ENCODE data around the gene RBMXL2.

Gene RBMXL2

DNA sequence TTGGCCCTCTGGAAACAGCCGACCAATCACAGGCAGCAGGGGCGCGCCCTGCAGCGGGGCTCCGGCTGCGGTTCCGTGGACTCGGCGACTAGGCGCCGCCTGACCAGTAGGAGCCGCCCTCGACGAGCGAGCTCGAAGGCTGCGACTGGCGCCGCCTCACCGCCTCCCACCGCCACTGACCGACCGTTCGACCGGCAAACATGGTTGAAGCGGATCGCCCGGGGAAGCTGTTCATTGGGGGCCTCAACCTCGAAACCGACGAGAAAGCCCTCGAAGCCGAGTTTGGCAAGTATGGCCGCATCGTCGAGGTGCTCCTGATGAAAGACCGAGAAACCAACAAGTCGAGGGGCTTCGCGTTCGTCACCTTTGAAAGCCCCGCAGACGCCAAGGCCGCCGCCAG is at the start of gene RBMXL2:
TSS of gene RBMXL2 (plus strand) at position 78 of the 400 bp plus-strand sequence. CDS start at position 201, 123 bp downstream.
- no peak for DNase-seq (ENCODE audit: low spot score)

DNA sequence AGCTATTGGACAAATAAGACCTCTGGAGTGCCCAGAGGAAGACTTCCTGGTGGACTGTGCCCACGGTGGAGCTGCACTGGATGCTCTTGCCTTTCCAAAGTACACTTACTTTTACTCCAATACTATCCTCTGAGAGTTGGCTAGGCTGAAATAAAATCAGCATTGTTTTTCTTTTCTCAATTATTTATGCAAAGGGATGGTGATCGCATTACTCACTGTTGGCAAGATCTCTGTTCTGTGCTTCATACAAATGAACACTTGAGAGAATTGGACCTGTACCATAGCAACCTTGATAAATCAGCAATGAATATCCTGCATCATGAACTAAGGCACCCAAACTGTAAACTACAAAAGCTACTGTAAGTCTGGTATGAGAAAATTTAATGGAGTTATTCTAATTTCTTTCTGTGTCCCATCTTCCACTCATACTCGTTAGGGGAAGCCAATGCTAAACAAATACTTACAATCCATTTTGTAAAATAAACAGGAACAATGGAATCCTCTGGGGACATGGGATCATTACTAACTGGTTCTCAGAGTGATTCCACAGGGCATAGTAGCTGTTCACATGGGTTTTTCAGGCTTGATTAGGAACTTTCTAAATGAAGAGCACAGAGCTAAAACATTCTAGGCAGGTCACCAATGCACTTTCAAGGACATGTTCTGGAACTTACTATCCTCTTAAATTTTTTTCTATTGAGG is 42.2 kb upstream of the RBMXL2 start:
- no peak for DNase-seq (ENCODE audit: low spot score)

DNA sequence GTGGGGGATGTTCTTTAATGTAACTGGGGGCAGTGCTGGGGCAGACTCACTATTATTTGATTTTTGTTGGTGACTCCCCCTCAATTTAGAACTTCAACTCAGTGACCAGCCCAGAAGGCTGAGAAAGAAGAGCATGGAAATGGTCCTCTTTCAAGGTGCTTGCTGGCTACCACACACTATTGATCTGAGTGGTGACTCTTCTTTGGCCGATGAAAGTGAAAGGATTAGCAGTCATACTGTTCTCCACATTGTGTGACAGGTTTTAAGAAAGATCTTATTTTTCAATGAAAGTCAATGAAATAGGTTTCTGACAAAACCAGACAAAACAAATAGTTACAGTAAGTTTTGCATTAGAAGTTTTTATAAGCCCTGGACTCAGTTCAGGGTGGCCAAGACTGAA is 38.6 kb upstream of the RBMXL2 start:
- no peak for DNase-seq (ENCODE audit: low spot score)

DNA sequence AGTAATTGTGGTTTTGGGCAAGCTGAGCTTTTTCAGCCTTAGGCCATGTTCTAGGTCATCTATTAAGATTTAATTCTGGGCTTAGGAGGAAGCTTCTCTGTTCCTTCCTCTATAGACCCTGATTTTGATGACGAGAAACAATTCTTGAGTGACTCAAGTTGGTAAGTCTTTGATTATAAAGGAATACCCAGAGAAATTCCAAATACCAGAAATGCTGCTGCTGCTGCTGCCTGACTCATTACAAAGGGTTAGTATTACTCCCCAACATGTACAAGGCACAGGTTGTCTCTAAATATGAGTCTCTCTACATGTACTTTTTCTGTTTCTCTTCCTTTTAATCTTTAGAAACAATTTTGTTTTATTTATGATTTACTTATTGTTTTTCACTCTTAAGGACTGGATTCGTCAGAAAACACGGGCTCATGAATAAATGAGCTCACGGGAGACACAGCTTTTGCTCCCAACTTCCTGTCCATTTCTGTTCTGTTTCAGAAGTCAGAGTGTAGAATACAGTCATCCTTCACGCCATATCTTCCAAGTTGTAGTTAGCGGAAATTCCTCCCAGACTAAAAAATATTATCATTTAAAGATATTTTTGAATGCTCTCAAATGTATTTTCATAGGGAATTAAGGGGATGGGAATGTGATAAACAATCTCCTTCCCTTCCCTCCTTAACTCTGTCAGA is 31.8 kb upstream of the RBMXL2 start:
- no peak for DNase-seq (ENCODE audit: low spot score)

DNA sequence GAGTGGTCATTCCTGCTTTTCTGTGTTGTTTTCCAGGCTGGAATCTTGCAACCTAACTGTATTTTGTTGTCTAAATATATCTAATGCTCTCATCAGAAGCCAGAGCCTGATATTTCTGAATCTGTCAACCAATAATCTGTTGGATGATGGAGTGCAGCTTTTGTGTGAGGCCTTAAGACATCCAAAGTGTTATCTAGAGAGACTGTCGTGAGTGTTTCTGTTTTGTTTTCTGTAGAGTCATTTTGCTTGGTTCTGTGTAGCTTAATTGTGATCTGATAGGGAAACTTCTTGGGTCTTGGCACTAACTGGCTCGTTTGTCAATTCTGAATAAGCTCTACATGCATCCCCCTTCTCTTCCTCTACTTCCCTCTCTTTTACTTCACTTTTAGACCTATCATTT is 31.2 kb upstream of the RBMXL2 start:
- no peak for DNase-seq (ENCODE audit: low spot score)

DNA sequence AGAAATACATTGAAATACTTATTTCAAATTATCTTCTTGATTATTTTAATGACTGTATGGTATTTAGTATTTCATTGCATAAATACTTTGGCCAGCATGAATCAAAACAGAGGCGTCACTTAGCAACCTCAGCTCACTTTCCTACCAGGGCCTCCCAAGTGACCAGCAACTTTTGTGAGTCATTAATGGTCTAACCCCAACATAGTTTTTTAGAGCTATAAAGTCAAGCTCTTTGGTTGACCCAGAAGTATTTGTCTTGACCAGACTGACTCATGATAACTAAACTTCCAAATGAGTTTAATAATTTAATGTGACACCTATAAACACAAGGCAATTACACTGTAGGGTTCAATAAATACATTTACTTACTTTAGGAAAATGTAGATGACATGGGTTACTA is 27.9 kb upstream of the RBMXL2 start:
- DNase-seq (ENCODE audit: low spot score) = no peak

DNA sequence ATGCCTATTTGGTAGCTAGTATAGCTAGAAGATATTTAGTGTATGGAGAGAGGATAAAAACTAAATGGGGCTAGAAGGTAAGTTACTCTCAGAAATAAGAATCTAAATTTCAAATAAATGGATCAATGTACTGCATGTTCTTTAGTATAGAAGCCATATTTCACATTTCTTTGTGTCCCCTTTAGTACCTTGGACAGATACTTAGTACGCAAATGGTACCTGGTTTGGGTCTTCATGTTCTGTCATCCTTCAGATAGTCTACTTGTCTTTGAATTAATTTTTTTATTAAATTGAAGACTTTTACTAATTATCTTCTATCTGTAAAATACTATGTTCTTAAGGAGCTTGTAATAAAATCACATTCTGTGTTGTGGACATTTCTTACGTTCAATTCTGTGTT is 26.3 kb upstream of the RBMXL2 start:
- no peak for DNase-seq (ENCODE audit: low spot score)

DNA sequence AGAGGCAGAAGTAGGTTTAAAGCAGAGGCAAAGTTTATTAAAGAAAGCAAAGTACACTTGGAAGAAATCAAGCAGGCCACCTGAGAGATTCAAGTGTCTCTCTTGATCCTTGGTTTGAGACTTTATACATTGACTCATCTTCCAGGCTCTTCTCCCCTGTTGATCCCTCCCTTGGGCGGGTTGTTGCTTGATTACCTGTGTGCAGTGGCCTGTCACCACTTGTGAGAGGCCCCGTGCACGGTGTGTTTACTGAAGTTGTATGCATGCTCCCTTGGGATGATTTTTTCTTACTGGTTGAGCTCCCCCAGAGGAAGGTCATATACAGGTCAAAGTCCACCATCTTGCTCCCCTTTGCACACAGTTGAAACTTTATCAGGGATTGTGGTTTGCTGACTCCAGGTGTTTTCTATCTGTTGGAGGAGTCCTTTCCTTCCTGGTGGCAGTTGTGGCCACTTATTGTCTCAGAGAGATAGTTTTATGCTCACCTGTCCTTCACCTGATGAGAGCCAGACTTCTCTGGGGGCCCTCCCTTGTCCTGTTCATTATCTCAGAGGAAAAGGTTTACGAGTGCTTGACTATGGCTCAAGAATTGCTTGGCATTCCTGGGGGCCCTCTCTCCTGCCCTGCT is 16.3 kb upstream of the RBMXL2 start:
- no peak for DNase-seq (ENCODE audit: low spot score)

DNA sequence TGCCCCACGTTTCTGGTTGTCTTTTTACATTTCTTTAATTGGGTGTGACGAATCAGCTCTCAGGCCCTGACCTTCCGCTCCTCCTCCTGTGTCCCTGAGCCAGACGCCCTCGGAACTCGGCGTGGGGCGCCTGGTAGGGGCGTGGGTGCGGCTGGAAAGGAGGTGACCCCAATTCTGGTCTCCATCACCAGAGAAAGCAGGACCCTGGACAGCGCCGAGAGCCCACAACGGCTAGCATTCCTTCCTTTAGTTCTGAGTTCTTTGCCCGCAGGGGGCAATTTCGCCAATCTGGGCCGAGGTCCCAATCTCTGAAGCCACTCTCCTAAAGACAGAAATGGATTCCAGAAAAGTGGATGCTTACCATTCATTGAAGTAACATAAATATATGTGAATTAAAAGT is 11.7 kb upstream of the RBMXL2 start:
- no peak for DNase-seq (ENCODE audit: low spot score)

DNA sequence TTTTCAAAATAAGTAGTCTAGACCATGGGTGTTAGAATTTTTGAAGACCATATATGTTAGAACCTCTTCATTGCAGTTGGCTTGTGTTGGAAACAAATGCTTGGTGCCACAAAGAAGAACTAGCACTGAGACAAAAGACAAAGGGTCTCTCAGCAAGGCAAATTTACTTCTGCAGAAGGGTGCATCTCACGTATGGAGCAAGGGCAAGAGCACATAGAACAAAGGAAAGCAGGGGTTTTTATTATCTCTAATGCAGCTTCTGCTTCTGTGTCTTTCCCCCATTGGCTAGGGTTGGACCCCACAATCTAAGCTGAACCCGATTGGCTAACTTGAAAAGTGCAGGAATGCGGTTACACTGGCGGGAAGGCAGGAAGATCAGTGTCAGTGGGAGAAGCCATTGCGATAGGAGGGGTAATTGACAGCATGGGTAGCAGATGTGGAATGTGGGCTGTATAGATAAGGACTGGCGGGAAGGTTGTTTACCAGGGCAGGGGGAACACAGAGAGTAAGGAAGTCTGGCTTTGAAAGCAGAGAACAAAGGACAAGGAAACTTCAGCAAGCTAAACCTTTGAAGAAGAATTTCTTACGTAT is 9.2 kb upstream of the RBMXL2 start:
- DNase-seq (ENCODE audit: low spot score) = no peak

DNA sequence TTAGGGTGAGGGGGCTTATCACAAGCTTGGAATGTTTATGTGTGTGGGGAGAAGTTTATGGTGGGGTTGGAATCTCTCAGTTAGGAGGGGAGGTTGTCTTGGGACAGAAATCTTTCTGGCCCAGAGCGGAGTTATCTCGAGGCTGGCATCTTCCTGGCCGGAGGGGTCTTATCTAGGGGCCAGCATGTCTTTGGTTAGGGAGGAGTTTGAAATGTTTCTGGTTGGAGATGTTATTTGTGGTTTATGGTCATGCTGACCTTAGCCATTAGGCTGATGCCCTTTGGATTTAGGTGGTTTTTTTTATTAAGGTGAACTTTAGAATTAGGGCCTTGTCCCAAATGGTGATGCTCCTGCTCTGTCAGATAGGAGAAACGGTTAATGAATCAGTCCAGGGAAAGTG is 7.9 kb upstream of the RBMXL2 start:
- no peak for DNase-seq (ENCODE audit: low spot score)

DNA sequence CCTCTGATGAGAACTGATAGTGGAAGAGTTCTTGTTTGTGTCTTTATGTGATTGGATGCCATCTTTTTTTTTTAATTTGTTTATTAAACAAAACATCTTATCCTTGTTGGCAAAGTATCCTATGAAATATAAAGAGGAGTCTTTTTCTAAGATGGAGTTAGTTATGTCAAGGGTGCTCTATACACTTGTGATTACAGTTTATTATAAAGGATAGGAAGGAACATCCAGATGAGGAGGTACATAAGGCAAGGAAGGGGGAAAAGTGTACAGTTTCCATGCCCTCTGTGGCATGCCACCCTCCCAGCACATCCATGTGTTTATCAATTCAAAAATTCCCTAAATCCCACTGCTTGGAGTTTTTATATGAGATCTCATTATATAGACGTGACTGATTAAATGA is 7.4 kb upstream of the RBMXL2 start:
- no peak for DNase-seq (ENCODE audit: low spot score)

DNA sequence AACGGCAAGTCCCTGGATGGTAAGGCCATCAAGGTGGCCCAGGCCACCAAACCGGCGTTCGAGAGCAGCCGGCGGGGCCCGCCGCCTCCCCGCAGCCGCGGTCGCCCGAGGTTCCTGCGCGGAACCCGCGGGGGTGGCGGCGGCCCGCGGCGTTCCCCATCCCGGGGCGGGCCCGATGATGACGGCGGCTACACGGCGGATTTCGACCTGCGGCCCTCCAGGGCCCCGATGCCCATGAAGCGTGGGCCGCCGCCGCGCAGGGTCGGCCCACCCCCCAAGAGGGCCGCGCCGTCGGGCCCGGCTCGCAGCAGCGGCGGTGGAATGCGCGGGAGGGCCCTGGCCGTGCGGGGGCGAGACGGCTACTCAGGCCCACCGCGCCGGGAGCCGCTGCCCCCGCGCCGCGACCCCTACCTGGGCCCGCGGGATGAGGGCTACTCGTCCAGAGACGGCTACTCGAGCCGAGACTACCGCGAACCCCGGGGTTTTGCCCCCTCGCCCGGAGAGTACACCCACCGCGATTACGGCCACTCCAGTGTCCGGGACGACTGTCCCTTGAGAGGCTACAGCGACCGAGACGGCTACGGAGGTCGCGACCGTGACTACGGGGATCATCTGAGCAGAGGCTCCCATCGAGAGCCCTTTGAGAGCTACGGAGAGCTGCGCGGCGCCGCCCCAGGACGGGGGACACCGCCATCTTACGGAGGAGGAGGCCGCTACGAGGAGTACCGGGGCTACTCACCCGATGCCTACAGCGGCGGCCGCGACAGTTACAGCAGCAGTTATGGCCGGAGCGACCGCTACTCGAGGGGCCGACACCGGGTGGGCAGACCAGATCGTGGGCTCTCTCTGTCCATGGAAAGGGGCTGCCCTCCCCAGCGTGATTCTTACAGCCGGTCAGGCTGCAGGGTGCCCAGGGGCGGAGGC is 792 bp downstream of the RBMXL2 start:
- no peak for DNase-seq (ENCODE audit: low spot score)

DNA sequence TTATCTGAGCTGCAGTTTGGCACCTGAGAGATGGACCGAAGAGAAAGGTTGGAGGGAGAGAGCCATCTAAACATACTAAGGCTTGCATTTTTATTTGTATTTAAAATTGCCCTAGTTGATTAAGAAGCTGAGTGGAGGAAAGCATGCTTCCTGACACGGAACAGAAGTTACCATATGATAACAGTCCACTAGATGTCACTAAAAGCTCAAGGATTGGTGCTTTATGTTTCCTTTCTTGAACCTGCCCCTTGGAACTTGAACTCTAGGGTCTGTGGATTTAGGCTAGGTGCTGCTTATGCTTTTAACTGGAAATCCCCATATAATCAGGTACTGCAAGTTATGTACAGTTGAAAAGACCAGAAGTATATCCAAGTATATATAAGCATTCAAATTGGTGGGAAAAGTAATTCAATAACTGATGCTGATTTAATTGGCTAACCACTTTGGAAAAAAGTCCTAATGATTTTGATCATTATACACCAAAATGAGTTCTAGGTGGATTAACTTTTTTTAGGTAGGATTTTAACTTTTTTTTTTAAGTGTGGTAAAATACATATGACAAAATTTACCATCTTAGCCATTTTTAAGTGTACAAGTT is 9.5 kb downstream of the RBMXL2 start:
- DNase-seq (ENCODE audit: low spot score) = no peak

DNA sequence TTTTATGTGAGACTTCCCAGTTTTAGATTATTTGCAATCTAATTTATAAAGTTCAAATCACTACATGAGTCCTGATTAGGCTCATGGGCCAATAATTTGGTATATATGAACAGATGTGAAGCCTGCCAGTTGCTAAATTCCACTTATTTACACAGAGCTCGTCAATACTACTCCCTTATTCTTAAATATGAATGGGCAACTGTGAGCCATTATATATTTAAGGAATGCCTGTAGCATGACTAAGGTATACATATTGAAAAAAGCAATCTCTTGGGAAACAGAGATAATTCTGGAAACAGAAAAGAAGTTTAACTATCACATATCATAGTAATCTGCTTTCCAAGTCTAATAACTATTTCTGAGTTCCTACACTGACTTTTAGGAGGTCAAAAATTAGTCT is 27.0 kb downstream of the RBMXL2 start:
- no peak for DNase-seq (ENCODE audit: low spot score)

DNA sequence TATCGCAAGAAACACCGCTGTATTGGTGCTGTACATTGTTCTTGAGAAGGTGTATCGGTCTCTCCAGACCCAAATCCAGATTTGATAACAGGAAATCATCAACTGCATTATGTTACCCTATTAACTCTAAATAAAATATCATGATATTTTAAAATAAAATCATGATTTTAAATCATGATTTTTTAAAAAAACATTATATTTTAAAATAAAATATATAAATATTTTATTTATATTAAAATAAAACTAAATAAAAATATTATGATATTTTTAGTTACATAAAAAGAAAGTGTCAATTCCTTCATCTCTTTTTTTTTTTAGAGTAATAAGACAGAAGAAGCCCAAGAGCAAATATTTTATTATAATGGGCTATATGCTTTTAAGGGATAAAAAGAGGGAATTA is 27.6 kb downstream of the RBMXL2 start:
- DNase-seq (ENCODE audit: low spot score) = no peak

DNA sequence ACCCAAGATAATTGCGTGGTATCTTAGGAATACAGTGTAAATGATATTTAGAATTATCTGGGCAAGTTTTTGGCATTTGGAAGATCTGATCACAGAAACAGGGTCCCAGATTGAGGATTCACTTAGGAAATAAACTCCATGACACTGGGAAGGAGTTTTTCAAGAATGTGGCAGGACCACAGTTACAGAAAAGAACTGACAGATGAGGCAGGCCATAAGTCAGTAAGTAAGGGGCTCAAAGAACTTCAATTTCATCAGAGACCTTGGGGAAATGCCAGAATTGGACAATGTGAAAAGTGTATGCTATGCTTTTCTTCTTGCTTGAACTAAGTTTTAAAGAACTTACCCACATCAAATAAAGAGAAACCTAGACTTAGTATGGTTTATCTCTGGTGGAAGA is 49.3 kb downstream of the RBMXL2 start:
- DNase-seq (ENCODE audit: low spot score) = no peak
